DMS53 treated with DMSO at 0.1 percent for 48 hours (cell line): ENCODE data around the gene BCAS3.
"Not testable (repeated sequence)": the region's sequence is repeated elsewhere in the genome, so short reads cannot be mapped to it uniquely, and the experiment has no call there.

Source experiments
- DNase-seq: peaks from one replicate; lab custom pipeline; 2025; ENCODE audit not compliant: unreplicated experiment; lab: John Stamatoyannopoulos, UW

BCAS3 gene

DNA sequence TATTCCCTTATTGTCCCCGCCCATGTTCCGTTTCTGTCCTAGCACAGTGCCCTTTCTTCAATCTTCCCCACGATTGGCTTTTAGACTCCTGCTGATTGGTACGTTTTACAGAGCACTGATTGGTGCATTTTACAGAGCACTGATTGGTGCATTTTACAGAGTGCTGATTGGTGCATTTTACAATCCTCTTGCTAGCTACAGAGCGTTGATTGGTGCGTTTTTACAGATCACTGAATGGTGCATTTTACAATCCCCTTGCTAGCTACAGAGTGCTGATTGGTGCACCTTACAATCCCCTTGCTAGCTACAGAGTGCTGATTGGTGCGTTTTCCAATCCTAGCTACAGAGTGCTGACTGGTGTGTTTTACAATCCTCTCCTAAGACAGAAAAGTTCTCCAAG is 3.0 kb upstream of the BCAS3 start:
- DNase-seq, result not testable (repeated sequence)

GRCh38 chr17:60675997-60676396 is 1.7 kb upstream of the BCAS3 start:
- no peak for DNase-seq

DNA sequence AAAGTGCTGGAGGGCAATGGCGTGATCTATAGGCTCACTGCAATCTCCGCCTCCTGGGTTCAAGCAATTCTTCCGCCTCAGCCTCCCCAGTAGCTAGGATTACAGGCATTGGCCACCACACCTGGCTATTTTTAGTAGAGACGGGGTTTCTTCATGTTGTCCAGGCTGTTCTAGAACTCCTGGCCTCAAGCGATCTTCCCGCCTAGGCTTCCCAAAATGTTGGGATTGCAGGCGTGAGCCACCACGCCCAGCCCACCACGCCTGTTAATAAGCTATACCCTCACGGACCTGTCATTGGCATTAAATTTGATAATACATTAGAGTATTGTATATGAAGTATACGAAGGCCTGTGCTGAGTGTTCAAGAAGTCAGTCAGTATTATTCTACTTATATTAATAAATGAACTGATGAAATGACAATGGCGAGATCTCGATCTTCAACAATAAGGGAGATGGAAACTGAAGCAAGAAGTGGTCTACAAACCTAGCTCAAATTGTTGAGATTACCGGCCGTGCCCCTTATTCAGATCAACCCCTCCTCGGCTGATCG is 818 bp upstream of the BCAS3 start:
- no peak for DNase-seq

- no peak for DNase-seq
Observed at GRCh38 chr17:60678118-60678444, 430 bp downstream of the BCAS3 start.

DNA sequence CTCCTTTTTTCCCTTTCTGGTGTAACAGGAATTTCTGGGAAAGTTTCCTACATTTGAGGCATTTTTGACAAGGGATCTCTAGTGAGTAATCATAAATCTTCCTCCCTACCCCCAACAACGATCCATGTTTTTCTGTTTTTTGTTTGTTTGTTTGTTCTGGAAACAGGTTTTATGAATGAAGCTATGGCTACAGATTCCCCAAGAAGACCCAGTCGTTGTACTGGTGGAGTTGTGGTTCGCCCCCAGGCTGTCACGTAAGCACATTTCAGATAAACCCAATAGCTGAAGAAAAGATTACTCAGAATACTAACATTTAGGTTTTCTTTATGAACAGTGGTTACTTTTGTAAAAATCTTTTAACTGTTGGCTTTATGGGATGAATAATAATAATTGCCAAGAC is 1.6 kb downstream of the BCAS3 start:
- DNase-seq, result no peak

DNA sequence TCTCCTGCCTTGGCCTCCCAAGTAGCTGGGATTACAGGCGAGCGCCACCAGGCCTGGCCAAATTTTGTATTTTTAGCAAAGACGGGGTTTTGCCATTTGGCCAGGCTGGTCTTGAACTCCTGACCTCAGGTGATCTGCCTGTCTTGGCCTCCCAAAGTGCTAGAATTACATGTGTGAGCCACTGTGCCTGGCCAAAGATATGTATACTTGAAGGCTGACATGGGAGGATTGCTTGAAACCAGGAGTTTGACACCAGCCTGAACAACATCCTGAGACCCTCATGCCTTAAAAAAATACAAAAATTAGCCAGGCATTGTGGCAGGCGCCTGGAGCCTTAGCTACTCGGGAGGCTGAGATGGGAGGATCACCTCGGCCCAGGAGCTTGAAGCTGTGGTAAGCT is 3.1 kb downstream of the BCAS3 start:
- DNase-seq, result no peak

DNA sequence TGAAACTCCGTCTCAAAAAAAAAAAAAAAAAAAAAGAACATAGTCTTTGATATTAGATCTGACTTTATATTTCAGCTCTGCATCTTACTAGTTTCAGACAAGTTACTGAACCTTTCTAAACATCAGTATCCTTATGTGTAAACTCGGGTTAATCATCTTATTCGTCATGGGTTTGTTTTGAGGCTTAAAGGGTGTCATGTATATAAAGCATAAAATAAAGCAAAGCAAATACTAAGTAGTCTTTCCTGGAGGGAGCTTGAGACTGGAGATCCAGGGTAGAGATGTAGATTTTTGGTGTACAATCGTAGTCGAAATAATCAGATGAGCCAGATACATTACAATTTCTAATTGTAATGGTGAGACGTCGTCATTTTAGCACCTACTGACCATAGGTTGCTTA is 7.8 kb downstream of the BCAS3 start:
- DNase-seq, result no peak

DNA sequence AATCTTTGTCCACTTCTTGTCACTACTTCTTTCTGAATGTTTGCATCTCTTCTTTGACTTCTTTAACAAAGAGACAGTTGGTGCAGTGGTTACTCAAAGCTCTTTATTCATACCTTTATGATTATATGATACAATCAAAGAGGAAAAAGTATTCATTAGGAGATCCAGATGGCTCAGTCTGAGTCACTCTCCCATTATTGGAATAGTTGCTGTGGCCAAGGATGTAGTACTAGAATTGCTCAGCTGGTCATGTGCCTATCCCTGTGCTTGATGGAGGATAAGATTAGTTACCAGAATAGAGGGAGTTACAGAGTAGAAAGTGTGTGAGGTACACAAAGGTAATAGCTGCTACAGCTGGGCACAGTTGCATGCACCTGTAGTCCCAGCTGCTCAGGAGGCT is 18.3 kb downstream of the BCAS3 start:
- no peak for DNase-seq

- no peak for DNase-seq
Observed at GRCh38 chr17:60699090-60699489, 21.4 kb downstream of the BCAS3 start.

DNA sequence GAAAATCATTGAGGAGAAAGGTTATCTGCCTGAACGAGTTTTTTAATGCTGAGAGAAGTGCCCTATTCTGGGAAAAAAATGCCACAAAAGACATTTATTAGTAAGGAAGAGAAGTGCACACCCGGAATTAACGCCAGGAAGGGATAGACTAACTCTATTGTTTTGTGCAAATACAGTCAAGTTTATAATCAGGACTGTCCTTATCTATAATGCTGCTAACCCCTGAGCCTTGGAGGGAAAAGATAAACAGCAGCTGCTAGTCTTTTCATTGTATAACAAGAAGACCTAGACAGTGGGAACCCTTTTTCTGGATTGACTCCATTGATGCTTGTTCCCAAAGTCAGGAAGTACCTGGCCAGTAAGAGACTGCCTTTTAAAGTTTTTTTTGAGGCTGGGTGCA is 26.5 kb downstream of the BCAS3 start:
- no peak for DNase-seq

DNA sequence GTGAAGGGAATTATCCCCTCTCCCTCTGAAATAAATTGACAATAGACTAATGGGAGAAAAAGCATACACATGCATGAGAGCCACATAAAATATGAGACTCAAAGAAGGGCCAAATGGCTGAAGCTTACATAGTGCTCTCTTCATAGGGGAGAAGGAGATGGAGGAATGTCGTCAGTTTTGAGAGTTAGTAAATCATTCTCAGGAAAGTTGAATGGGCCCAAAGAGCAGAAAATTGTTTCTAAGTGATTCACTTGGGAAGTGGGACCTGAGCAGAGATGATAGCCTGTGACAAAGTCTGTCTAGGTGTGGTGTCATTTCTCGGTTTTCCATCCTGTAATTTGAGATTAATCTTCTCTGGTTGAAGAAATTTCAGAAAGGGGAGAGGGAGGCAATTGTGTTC is 35.0 kb downstream of the BCAS3 start:
- no peak for DNase-seq

GRCh38 chr17:60713608-60714007 is 36.0 kb downstream of the BCAS3 start:
- no peak for DNase-seq

GRCh38 chr17:60716766-60717165 is 39.1 kb downstream of the BCAS3 start:
- no peak for DNase-seq

GRCh38 chr17:60717814-60718213 is 40.2 kb downstream of the BCAS3 start:
- no peak for DNase-seq

- peak; percentile 5 for DNase-seq
Observed at GRCh38 chr17:60720763-60721531, 43.3 kb downstream of the BCAS3 start.

DNA sequence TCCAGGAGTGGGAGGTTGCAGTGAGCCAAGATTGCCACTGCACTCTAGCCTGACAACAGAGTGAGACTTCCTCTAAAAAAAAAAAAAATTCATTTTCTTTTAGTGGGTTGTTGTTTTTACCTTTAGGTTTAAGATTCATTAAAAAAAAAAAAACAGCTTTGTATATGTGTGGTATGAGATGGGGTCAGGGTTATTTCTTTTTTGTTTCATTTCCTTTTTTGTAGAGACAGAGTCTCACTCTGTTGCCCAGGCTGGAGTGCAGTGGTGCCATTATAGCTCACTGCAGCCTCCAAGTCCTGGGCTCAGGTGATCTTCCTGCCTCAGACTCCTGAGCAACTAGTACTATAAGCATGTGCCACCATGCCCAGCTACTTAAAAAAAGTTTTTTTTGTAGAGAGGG is 47.0 kb downstream of the BCAS3 start:
- no peak for DNase-seq

GRCh38 chr17:60729854-60730253 is 52.2 kb downstream of the BCAS3 start:
- DNase-seq, result no peak

GRCh38 chr17:60730273-60730672 is 52.6 kb downstream of the BCAS3 start:
- DNase-seq, result no peak

GRCh38 chr17:60738287-60738686 is 60.6 kb downstream of the BCAS3 start:
- no peak for DNase-seq

DNA sequence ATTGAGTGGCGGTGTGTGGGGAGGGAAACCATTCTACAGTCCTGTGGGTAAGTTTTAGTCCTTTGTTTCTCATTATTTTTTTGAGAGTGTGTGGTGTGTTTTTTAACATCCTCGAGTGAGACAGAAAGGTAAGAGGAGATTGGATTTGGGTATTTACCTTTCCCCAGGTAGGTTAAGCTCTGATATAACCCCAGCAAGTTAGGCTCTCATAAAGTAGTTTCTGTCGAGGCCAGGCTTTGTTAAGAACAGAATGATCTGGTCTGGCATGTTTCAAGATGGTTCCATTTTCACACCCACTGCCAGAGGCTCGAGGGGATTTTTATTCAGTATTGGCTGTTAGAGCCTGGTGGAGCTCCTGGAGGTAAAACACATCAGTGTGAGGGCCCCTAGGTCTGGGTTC is 62.9 kb downstream of the BCAS3 start:
- no peak for DNase-seq

DNA sequence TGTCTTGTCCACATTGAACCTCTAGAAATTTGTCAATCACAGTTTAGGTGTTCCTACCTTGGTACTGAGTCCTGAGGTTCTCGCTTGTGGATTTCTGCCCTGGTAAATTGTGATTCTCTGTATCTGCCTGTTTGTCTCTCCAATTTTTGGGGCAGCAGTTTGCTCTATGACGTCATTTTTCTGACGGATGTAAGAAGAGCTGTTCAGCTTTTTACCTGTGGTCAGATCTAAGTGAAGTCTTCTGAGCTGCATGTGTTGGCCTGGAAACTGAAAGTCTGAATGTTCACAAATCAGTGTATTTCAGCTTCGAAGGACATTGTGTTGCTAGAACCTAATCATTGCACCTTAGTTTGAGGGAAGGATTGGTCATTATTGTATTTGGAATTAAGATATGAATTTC is 63.4 kb downstream of the BCAS3 start:
- no peak for DNase-seq

GRCh38 chr17:60743282-60743681 is 65.6 kb downstream of the BCAS3 start:
- no peak for DNase-seq

- no peak for DNase-seq
Observed at GRCh38 chr17:60743799-60744198, 66.1 kb downstream of the BCAS3 start.
